A673 (cell line): ENCODE data around the gene UQCRQ.

ENCODE experiments used
- EZH2 ChIP-seq: fragments of 200-600 bp; sonication (generic); IDR thresholded peaks from 2 replicates; pipeline ENCODE4 v1.6.1; 2017; ENCODE audit warnings: borderline replicate concordance, low read depth, mild to moderate bottlenecking, mixed read lengths, antibody characterized with exemption, low read length; ENCODE audit not compliant: poor library complexity, severe bottlenecking
- TF ChIP-seq, protein P1 (sequence below): fragments of 300-800, 200-600 bp; sonication (generic); conservative IDR thresholded peaks from 2 replicates; pipeline ENCODE4 v1.5.1; 2017; ENCODE audit warnings: low read depth, mild to moderate bottlenecking, antibody characterized with exemption, low read length, moderate library complexity, mixed read lengths

DNA sequence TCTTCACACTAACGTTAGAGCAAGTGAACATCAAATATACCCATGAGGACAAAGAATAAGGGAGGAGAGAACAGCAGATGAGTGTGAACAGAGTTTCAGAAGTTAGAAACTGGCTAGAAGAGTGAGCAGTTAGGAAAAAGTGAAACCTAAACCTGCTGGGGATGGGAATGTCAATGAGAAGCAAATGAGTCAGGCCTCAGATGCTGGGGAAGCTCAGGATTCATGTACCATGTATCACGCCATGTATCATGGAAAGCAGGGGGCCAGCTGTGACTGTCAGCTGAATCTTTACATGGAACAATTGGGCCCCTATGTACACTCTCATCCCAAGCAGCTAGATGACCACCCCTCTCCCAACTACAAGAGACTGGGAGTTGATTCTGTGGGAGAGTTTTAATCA is 16.4 kb upstream of the UQCRQ start:
- TF ChIP-seq, protein P1, sequence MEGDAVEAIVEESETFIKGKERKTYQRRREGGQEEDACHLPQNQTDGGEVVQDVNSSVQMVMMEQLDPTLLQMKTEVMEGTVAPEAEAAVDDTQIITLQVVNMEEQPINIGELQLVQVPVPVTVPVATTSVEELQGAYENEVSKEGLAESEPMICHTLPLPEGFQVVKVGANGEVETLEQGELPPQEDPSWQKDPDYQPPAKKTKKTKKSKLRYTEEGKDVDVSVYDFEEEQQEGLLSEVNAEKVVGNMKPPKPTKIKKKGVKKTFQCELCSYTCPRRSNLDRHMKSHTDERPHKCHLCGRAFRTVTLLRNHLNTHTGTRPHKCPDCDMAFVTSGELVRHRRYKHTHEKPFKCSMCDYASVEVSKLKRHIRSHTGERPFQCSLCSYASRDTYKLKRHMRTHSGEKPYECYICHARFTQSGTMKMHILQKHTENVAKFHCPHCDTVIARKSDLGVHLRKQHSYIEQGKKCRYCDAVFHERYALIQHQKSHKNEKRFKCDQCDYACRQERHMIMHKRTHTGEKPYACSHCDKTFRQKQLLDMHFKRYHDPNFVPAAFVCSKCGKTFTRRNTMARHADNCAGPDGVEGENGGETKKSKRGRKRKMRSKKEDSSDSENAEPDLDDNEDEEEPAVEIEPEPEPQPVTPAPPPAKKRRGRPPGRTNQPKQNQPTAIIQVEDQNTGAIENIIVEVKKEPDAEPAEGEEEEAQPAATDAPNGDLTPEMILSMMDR: no peak
- TF ChIP-seq EZH2: no peak
